HCT116 (cell line): ENCODE measurements around the gene TRIM62. TPM values are rescaled to one million over a fixed set of nuclear protein-coding genes. Genes with fewer than 3 reads are reported as not detected.

Source experiments
- ATAC-seq: fragments of 200-7000 bp; cut with Tn5 transposase; 2 replicates; pipeline ENCODE4 v1.9.1; 2020; ENCODE audit warnings: mild to moderate bottlenecking, moderate library complexity
- BruUV-seq: library from RNA; stranded (reverse); fragments of 400-500 nt; replicated peaks from 2 replicates; lab custom pipeline; 2021; lab: Mats Ljungman, UMichigan
- CTCF ChIA-PET: fragments of 300-600 bp; sonication (Branson Sonifier 250); formaldehyde crosslinking; loops from one replicate; lab custom pipeline; 2021; ENCODE audit warnings: antibody characterized with exemption; lab: Charles Lee
- POLR2A ChIA-PET: fragments of 300-600, 350-600 bp; sonication (Branson Sonifier 250); formaldehyde crosslinking; loops from one replicate; lab custom pipeline; 2021; ENCODE audit warnings: antibody characterized with exemption; lab: Charles Lee
- RAD21 ChIA-PET, 2 experiments: fragments of 300-600 bp; sonication (Branson Sonifier 250); formaldehyde crosslinking; loops; one replicate each; lab custom pipeline; 2023; ENCODE audit warnings: low total read pairs in 2 of 2; ENCODE audit not compliant: uncharacterized antibody in 2 of 2, unreplicated experiment in 2 of 2, low non-redundant PET in 1 of 2; lab: Charles Lee
- DNase-seq: peaks from one replicate; pipeline ENCODE4 v3.0.0-alpha.2; 2010; ENCODE audit warnings: low read depth, low spot score
- H2AFZ ChIP-seq: fragments of 200-600 bp; shearing (Covaris generic), sonication (generic); 2 replicates; pipeline ENCODE4 v1.6.1; 2017; ENCODE audit warnings: low read depth, mixed run types, mixed read lengths, antibody characterized with exemption, low read length; ENCODE audit not compliant: poor library complexity, severe bottlenecking
- H3K27ac ChIP-seq: 2 replicates; pipeline ENCODE4 v1.5.1; 2012; ENCODE audit warnings: low read depth, low read length
- H3K27me3 ChIP-seq: fragments of 200-600 bp; sonication (generic); 2 replicates; pipeline ENCODE4 v1.6.1; 2016; ENCODE audit warnings: mixed run types, low read length, mixed read lengths; ENCODE audit not compliant: insufficient read depth
- H3K36me3 ChIP-seq, 2 experiments: fragments of 200-500 bp in 1 of 2; fragments of 200-600 bp in 1 of 2; sonication (Bioruptor generic) in 1 of 2; sonication (generic) in 1 of 2; 2 replicates each; pipeline versions ENCODE4 v1.5.1 to v1.6.1; 2014 to 2016; ENCODE audit warnings: low read length in 2 of 2, inconsistent platforms in 1 of 2, mixed read lengths in 1 of 2, mixed run types in 1 of 2; ENCODE audit not compliant: insufficient read depth in 2 of 2, control insufficient read depth in 1 of 2
- H3K4me1 ChIP-seq, 2 experiments: fragments of 200-600 bp in 1 of 2; sonication (generic) in 1 of 2; 2 replicates each; pipeline versions ENCODE4 v1.5.1 to v1.6.1; 2012 to 2017; ENCODE audit warnings: low read length in 2 of 2, inconsistent platforms in 1 of 2, mild to moderate bottlenecking in 1 of 2, mixed read lengths in 1 of 2, mixed run types in 1 of 2, moderate library complexity in 1 of 2; ENCODE audit not compliant: insufficient read depth in 2 of 2, control insufficient read depth in 1 of 2
- H3K4me2 ChIP-seq: fragments of 200-600 bp; sonication (generic); 2 replicates; pipeline ENCODE4 v1.6.1; 2017; ENCODE audit warnings: mixed run types, low read length, mixed read lengths
- H3K4me3 ChIP-seq, 2 experiments: fragments of 200-600 bp in 1 of 2; sonication (generic) in 1 of 2; replicated peaks in 1 of 2; 2 replicates each; pipeline ENCODE4 v1.5.1; 2011 to 2016; ENCODE audit warnings: low read length in 2 of 2, control low read depth in 1 of 2, low read depth in 1 of 2, mild to moderate bottlenecking in 1 of 2, mixed read lengths in 1 of 2, mixed run types in 1 of 2
- H3K79me2 ChIP-seq: fragments of 200-600 bp; sonication (generic); 2 replicates; pipeline ENCODE4 v1.6.1; 2017; ENCODE audit warnings: mild to moderate bottlenecking, mixed run types, low read length, moderate library complexity, mixed read lengths; ENCODE audit not compliant: insufficient read depth
- H3K9ac ChIP-seq: fragments of 200-600 bp; sonication (generic); 2 replicates; pipeline ENCODE4 v1.6.1; 2016; ENCODE audit warnings: low read length, mixed read lengths
- H3K9me2 ChIP-seq: fragments of 200-600 bp; sonication (generic), shearing (Covaris generic); 2 replicates; pipeline ENCODE4 v1.6.1; 2017; ENCODE audit warnings: mixed run types, mild to moderate bottlenecking, moderate library complexity; ENCODE audit not compliant: insufficient read depth
- H3K9me3 ChIP-seq, 2 experiments: fragments of 200-500 bp in 1 of 2; fragments of 200-600 bp in 1 of 2; sonication (Bioruptor generic) in 1 of 2; sonication (generic) in 1 of 2; 2 replicates each; pipeline ENCODE4 v1.6.1; 2014 to 2017; ENCODE audit warnings: low read length in 2 of 2, mixed read lengths in 2 of 2, inconsistent platforms in 1 of 2, low read depth in 1 of 2, mild to moderate bottlenecking in 1 of 2, mixed run types in 1 of 2, moderate library complexity in 1 of 2; ENCODE audit not compliant: control insufficient read depth in 1 of 2, insufficient read depth in 1 of 2
- H4K20me1 ChIP-seq: fragments of 200-600 bp; sonication (generic), shearing (Covaris generic); 2 replicates; pipeline ENCODE4 v1.6.1; 2017; ENCODE audit warnings: mixed run types, mild to moderate bottlenecking, moderate library complexity; ENCODE audit not compliant: insufficient read depth
- CBX3 ChIP-seq: IDR thresholded peaks from 2 replicates; pipeline ENCODE4 v1.6.1; 2012; ENCODE audit warnings: low read depth
- CEBPB ChIP-seq: IDR thresholded peaks from 2 replicates; pipeline ENCODE4 v1.6.1; 2012; ENCODE audit warnings: low read depth
- EGR1 ChIP-seq: IDR thresholded peaks from 2 replicates; pipeline ENCODE4 v1.6.1; 2012; ENCODE audit warnings: low read depth
- EZH2 ChIP-seq: fragments of 200-600 bp; sonication (generic); IDR thresholded peaks from 2 replicates; pipeline ENCODE4 v1.6.1; 2017; ENCODE audit warnings: antibody characterized with exemption, mixed run types
- EZH2phosphoT487 ChIP-seq: fragments of 200-600 bp; IDR thresholded peaks from 2 replicates; pipeline ENCODE4 v1.6.1; 2018; ENCODE audit warnings: antibody characterized with exemption, borderline replicate concordance
- FOSL1 ChIP-seq: IDR thresholded peaks from 2 replicates; pipeline ENCODE4 v1.6.1; 2012; ENCODE audit warnings: low read depth
- JUND ChIP-seq: IDR thresholded peaks from 2 replicates; pipeline ENCODE4 v1.6.1; 2012
- POLR2A ChIP-seq: IDR thresholded peaks from 2 replicates; pipeline ENCODE4 v1.7.0; 2011; ENCODE audit warnings: borderline replicate concordance; ENCODE audit not compliant: insufficient read depth, insufficient read length; ENCODE audit errors: extremely low read depth
- RAD21 ChIP-seq: IDR thresholded peaks from 2 replicates; pipeline ENCODE4 v1.6.1; 2012; ENCODE audit warnings: low read depth, mild to moderate bottlenecking
- SP1 ChIP-seq: IDR thresholded peaks from 2 replicates; pipeline ENCODE4 v1.6.1; 2012; ENCODE audit warnings: low read depth
- TCF7L2 ChIP-seq: IDR thresholded peaks from 2 replicates; pipeline ENCODE4 v1.7.0; 2011; ENCODE audit warnings: borderline replicate concordance, inconsistent platforms; ENCODE audit not compliant: insufficient read depth, insufficient read length; ENCODE audit errors: extremely low read depth
- YY1 ChIP-seq: IDR thresholded peaks from 2 replicates; pipeline ENCODE4 v1.6.1; 2011; ENCODE audit warnings: low read length, low read depth, moderate library complexity, mild to moderate bottlenecking; ENCODE audit not compliant: insufficient replicate concordance; ENCODE audit errors: extremely low read depth
- ZFX ChIP-seq: fragments of 450-650 bp; IDR thresholded peaks from 2 replicates; pipeline ENCODE4 v1.6.1; 2017
- ZNF274 ChIP-seq: fragments of 200-500 bp; sonication (Bioruptor generic); IDR thresholded peaks from 2 replicates; pipeline ENCODE4 v1.6.1; 2014; ENCODE audit warnings: mild to moderate bottlenecking, low read depth, low read length, inconsistent platforms
- intact Hi-C: fragments of 100-400 bp; cut with micrococcal nuclease; formaldehyde crosslinking; loops from 2 replicates; pipeline ENCODE4 v1.10.0; 2022
- total RNA-seq: library from RNA; stranded (reverse); gene quantifications from one replicate; pipeline ENCODE4 v1.2.1, GENCODE V29; 2021; ENCODE audit not compliant: unreplicated experiment
- TF ChIP-seq, protein P1 (sequence below): IDR thresholded peaks from 2 replicates; pipeline ENCODE4 v1.6.1; 2011; ENCODE audit warnings: mild to moderate bottlenecking, low read length, moderate library complexity; ENCODE audit not compliant: insufficient replicate concordance; ENCODE audit errors: extremely low read depth
- TF ChIP-seq, protein P2 (sequence below): IDR thresholded peaks from 2 replicates; pipeline ENCODE4 v1.6.1; 2012
- TF ChIP-seq, protein P3 (sequence below): IDR thresholded peaks from 2 replicates; pipeline ENCODE4 v1.6.1; 2012
- TF ChIP-seq, protein P4 (sequence below), 3 experiments: fragments of 200-600 bp in 1 of 3; sonication (generic) in 1 of 3; IDR thresholded peaks in 2 of 3; conservative IDR thresholded peaks in 1 of 3; 2 replicates each; pipeline ENCODE4 v1.5.1; 2012 to 2017; ENCODE audit warnings: low read depth in 2 of 3, low read length in 2 of 3, antibody characterized with exemption in 1 of 3, borderline replicate concordance in 1 of 3, control low read depth in 1 of 3, mild to moderate bottlenecking in 1 of 3, mixed read lengths in 1 of 3, mixed run types in 1 of 3, moderate library complexity in 1 of 3; ENCODE audit not compliant: insufficient read depth in 1 of 3

TRIM62 gene
- total RNA-seq, 1 experiment from 2014 or later, result 6.5 TPM

DNA sequence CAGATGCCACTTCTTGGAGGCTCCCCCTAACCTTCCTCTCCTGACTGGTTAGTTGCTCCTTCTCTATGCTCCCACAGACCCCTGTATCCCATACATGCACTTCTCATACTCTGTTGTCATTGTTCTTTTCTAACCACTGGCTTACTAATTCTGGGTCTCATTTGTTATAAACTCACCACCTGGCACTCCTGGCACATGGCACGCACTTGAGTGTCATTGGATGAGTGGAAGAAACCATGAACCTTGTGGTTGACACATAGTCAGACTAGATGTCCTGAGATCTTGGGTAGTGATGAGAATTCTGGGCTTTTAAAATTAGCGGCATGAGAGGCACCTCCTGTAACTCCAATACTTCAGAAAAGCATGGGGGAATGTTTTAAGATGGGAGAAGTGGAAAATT is 49.3 kb downstream of the TRIM62 start:
- H3K9me2 ChIP-seq, result no peaks in the 10 kb centered on the region
- no peak overlapping the region for H3K9ac ChIP-seq
- H3K79me2 ChIP-seq, result 0 out of 2 replicates have a peak, but pooled peaks cover 5% of the 10 kb centered on the region
- no peak overlapping the region for H3K4me3 ChIP-seq
- H2AFZ ChIP-seq, result no peak overlapping the region
- ChIA-PET CTCF (no interaction called here), RAD21 (no interaction called here), POLR2A (no interaction called here)
- peaks cover 5 to 12% of the 10 kb centered on the region in 2 experiments; a peak in 3 of 4 replicates for H3K4me1 ChIP-seq
- TF ChIP-seq RAD21 (no peak), ZFX (no peak), CBX3 (no peak), SP1 (no peak), CEBPB (no peak), YY1 (no peak), POLR2A (no peak), EZH2phosphoT487 (no peak), TCF7L2 (no peak), EGR1 (no peak), FOSL1 (no peak), ZNF274 (no peak), EZH2 (no peak), JUND (no peak)
- TF ChIP-seq, protein P1, sequence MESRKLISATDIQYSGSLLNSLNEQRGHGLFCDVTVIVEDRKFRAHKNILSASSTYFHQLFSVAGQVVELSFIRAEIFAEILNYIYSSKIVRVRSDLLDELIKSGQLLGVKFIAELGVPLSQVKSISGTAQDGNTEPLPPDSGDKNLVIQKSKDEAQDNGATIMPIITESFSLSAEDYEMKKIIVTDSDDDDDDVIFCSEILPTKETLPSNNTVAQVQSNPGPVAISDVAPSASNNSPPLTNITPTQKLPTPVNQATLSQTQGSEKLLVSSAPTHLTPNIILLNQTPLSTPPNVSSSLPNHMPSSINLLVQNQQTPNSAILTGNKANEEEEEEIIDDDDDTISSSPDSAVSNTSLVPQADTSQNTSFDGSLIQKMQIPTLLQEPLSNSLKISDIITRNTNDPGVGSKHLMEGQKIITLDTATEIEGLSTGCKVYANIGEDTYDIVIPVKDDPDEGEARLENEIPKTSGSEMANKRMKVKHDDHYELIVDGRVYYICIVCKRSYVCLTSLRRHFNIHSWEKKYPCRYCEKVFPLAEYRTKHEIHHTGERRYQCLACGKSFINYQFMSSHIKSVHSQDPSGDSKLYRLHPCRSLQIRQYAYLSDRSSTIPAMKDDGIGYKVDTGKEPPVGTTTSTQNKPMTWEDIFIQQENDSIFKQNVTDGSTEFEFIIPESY, result no peak
- TF ChIP-seq, protein P2, sequence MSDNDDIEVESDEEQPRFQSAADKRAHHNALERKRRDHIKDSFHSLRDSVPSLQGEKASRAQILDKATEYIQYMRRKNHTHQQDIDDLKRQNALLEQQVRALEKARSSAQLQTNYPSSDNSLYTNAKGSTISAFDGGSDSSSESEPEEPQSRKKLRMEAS, result no peak
- TF ChIP-seq, protein P3, sequence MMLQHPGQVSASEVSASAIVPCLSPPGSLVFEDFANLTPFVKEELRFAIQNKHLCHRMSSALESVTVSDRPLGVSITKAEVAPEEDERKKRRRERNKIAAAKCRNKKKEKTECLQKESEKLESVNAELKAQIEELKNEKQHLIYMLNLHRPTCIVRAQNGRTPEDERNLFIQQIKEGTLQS, result no peak
- TF ChIP-seq, protein P4, sequence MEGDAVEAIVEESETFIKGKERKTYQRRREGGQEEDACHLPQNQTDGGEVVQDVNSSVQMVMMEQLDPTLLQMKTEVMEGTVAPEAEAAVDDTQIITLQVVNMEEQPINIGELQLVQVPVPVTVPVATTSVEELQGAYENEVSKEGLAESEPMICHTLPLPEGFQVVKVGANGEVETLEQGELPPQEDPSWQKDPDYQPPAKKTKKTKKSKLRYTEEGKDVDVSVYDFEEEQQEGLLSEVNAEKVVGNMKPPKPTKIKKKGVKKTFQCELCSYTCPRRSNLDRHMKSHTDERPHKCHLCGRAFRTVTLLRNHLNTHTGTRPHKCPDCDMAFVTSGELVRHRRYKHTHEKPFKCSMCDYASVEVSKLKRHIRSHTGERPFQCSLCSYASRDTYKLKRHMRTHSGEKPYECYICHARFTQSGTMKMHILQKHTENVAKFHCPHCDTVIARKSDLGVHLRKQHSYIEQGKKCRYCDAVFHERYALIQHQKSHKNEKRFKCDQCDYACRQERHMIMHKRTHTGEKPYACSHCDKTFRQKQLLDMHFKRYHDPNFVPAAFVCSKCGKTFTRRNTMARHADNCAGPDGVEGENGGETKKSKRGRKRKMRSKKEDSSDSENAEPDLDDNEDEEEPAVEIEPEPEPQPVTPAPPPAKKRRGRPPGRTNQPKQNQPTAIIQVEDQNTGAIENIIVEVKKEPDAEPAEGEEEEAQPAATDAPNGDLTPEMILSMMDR (IDR thresholded peaks at IDR 0.05 in 2 of 3, conservative IDR thresholded peaks at IDR 0.05 in 1 of 3; ENCODE audit: borderline replicate concordance in 1 of 3, insufficient read depth in 1 of 3, low read depth in 2 of 3, low read length in 2 of 3), result no peak
- H3K27ac ChIP-seq, result no peak overlapping the region
- BruUV-seq, result no TSS peak
- DNase-seq (no peak), ATAC-seq (no peak)
- no peaks in the 10 kb centered on the region for H3K9me3 ChIP-seq
- H4K20me1 ChIP-seq, result no peaks in the 10 kb centered on the region
- H3K27me3 ChIP-seq, result no peaks in the 10 kb centered on the region
- H3K4me2 ChIP-seq, result no peak overlapping the region
- H3K36me3 ChIP-seq, result no peaks in the 10 kb centered on the region
- intact Hi-C loops, result no loop called here
